ENCODE data around the gene DCLRE1A. TPM values are rescaled to one million over a fixed set of nuclear protein-coding genes. Genes with fewer than 3 reads are reported as not detected.
"Not testable (repeated sequence)": the region's sequence is repeated elsewhere in the genome, so short reads cannot be mapped to it uniquely, and the experiment has no call there.

The DCLRE1A gene
- total RNA-seq, 1 experiment from 2014 or later: 5.1 TPM

DNA sequence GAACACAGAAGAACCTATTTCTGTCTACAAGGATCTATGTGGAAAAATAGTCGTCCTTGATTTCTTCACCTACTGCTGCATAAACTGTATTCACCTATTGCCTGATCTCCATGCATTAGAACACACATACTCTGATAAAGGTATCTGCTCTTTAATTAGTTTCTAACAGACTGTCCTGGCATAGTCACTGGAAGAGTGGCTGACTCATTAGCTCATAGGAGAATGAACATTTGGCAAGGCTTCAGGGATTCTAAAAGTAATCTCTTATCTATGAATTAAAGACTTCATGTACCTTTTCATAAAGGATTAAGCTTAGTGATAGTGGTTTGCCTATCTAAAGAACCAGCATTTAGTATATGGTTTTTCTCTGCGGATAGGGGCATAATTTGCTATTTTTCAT lies 4.7 kb upstream of the DCLRE1A start:
- no peak for DNase-seq (ENCODE audit: low spot score)

DNA sequence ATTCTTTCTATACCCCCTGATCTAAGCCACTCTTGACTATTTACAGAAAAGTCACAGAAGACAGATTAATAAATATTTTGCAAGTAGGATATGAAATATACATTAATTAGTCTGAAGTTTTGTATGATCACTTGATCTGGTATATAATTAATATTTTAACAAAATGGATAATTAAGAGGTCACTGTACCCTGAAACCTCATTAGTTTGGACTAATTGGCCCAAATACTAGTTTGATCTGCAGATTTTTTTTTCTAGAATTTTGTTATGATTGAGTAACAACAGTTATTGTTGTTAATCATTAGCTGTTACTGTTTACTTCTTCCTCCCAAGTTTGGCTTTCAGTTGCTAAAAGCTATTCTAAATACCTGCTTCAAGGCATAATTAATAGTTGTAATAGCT lies 3.3 kb upstream of the DCLRE1A start:
- no peak for DNase-seq (ENCODE audit: low spot score)

DNA sequence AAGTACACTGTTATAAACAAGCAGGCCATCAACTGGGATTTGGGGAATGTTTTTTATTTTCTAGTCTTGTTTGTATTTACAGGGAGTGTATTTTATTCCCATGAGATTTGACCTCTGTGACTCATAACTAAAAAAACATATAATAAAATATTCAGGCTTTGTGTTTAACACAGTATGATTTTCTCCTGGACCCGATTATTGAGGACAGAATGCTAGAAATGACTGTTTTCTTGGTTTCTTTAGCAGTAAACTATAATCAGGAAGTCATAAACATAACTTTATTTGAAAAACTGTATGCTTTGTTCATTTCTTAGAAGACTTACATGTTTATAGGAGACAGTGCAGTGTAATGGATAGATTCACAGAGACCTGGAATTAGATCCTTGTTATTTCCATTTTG lies 2.7 kb upstream of the DCLRE1A start:
- no peak for DNase-seq (ENCODE audit: low spot score)

GRCh38 chr10:113854761-113855588 lies 1.1 kb upstream of the DCLRE1A start:
- peak; percentile 75 for DNase-seq (ENCODE audit: low spot score)

- DNase-seq (ENCODE audit: low spot score): peak; percentile 60
These were observed 287 bp downstream of the DCLRE1A start for GRCh38 chr10:113853578-113854012.

GRCh38 chr10:113849946-113850345 lies 3.9 kb downstream of the DCLRE1A start:
- no peak for DNase-seq (ENCODE audit: low spot score)

GRCh38 chr10:113849140-113849803 lies 4.6 kb downstream of the DCLRE1A start:
- DNase-seq (ENCODE audit: low spot score): no peak

- no peak for DNase-seq (ENCODE audit: low spot score)
These were observed 7.8 kb downstream of the DCLRE1A start for GRCh38 chr10:113846036-113846435.

GRCh38 chr10:113843972-113844485 lies 9.9 kb downstream of the DCLRE1A start:
- peak; percentile 7 for DNase-seq (ENCODE audit: low spot score)

GRCh38 chr10:113842171-113842570 lies 11.7 kb downstream of the DCLRE1A start:
- no peak for DNase-seq (ENCODE audit: low spot score)

DNA sequence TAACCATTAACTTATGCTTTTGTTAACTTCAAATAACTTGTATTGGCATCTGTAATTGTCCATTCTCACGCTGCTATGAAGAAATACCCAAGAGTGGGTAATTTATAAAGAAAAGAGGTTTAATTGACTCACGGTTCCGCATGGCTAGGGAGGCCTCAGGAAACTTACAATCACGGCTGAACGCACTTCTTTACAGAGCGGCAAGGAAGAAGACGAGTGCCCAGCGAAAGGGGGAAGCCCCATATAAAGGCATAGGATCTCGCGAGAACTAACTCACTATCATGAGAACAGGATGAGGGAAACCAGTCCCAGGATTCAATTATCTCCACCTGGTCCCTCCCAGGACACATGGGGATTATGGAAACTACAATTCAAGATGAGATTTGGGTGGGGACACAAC lies 25.3 kb downstream of the DCLRE1A start:
- DNase-seq (ENCODE audit: low spot score): not testable (repeated sequence)

DNA sequence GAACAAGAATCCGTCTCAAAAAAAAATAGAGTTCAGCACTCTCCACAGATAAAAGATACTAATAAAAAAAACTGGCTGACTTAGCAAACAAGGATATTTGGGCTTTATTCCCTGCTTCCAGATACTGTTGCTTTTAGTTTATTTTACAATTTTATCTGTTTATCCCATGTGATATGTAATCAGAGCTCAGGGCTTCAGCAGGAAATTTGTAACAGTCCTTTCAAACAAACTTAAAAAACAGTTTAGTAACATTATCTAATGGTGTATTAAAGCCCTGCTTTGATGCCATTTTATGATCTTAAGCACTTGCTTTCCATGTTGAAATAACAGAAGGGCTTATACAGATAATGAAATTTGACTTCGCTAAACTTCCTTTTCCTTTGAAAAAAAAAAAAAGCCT lies 28.1 kb downstream of the DCLRE1A start:
- DNase-seq (ENCODE audit: low spot score): no peak

- no peak for DNase-seq (ENCODE audit: low spot score)
These were observed 30.5 kb downstream of the DCLRE1A start for GRCh38 chr10:113823389-113823788.

- DNase-seq (ENCODE audit: low spot score): no peak
These were observed 31.7 kb downstream of the DCLRE1A start for GRCh38 chr10:113822174-113822573.

DNA sequence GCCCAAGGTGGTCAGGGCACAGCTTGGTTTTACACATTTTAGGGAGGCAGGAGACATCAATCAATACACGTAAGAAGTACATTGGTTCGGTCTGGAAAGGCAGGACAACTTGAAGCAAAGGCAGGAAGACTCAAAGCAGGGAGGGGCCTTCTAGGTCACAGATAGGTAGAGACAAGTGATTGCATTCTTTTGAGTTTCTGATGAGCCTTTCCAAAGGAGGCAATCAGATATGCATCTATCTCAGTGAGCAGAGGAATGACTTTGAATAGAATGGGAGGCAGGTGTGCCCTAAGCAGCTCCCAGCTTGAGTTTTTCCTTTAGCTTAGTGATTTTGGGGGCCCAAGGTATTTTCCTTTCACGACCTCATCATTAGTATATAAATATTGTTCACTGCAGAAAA lies 32.6 kb downstream of the DCLRE1A start:
- DNase-seq (ENCODE audit: low spot score): not testable (repeated sequence)

DNA sequence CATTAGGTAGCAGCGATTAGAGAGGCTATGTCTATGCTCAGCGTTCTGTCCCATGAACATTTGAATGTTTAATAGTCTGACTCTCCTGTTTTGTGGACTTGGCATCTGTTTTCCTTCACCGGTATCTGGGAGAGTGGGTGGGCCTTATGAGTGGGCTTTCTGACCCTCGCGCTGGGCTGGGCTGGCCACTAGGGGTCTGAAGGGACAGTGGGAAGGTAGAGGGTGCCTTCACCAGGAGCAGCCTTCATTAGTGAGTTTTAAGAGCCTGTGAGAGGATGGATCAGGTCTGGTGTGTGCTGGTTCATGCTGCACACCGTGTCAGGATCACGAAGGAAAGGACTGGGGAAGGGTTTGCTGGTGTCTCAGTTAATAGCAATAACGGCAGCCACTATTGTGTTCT lies 33.4 kb downstream of the DCLRE1A start:
- no peak for DNase-seq (ENCODE audit: low spot score)

- no peak for DNase-seq (ENCODE audit: low spot score)
These were observed 33.9 kb downstream of the DCLRE1A start for GRCh38 chr10:113819989-113820388.

GRCh38 chr10:113814700-113815099 lies 39.2 kb downstream of the DCLRE1A start:
- not testable (repeated sequence) for DNase-seq (ENCODE audit: low spot score)

DNA sequence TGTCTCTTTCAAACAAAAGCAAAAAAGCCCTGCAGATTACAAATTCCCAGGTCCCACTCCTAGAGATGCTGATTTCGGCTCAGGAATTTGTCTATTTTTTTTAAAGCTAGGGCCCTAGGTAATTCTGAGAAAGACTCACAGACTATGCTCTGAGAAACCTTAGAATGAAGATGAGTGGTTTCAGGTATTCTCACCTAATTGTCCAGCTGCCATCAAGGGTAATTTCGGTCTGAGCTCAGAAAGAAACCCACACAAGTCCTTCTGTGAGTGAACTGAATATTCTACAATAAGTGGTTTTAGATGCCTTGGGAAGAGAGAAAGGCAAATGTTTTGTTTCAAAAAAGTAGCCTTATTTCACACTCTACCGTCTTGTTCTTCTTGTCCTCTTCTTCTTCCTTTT lies 45.7 kb downstream of the DCLRE1A start:
- DNase-seq (ENCODE audit: low spot score): no peak

- DNase-seq (ENCODE audit: low spot score): no peak
These were observed 47.4 kb downstream of the DCLRE1A start for GRCh38 chr10:113806503-113806902.

DNA sequence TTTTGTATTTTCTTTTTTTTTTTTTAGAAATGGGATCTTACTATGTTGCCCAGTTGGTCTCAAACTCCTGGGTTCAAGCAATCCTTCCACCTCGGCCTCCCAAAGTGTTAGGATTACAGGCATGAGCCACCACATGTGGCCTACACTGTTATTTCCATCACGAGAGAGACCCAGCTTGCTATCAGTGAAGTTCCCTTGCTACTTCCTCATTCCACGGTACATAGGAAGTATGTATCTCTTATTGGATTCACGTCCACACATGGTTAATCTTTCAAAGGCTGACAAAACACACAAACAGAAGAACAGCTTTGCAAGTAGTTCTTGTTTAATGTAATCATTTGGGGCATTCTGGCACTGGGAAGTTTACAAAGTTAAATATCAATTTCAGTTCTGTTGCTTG lies 50.9 kb downstream of the DCLRE1A start:
- DNase-seq (ENCODE audit: low spot score): no peak

GRCh38 chr10:113801569-113801968 lies 52.3 kb downstream of the DCLRE1A start:
- no peak for DNase-seq (ENCODE audit: low spot score)

- DNase-seq (ENCODE audit: low spot score): no peak
These were observed 62.2 kb downstream of the DCLRE1A start for GRCh38 chr10:113791691-113792090.
